ENCODE results near the gene IL15RA.
"Not testable (repeated sequence)": the region's sequence is repeated elsewhere in the genome, so short reads cannot be mapped to it uniquely, and the experiment has no call there.

Gene IL15RA

GRCh38 chr10:6006546-6006945 is 29.2 kb upstream of the IL15RA start:
- no peak for DNase-seq (ENCODE audit: low read depth in 2 of 3, low spot score in 2 of 3)

GRCh38 chr10:6005856-6006395 is 28.6 kb upstream of the IL15RA start:
- no peak for DNase-seq (ENCODE audit: low read depth in 2 of 3, low spot score in 2 of 3)

GRCh38 chr10:6005161-6005804 is 27.9 kb upstream of the IL15RA start:
- not testable (repeated sequence) for DNase-seq (ENCODE audit: low read depth in 2 of 3, low spot score in 2 of 3)

DNA sequence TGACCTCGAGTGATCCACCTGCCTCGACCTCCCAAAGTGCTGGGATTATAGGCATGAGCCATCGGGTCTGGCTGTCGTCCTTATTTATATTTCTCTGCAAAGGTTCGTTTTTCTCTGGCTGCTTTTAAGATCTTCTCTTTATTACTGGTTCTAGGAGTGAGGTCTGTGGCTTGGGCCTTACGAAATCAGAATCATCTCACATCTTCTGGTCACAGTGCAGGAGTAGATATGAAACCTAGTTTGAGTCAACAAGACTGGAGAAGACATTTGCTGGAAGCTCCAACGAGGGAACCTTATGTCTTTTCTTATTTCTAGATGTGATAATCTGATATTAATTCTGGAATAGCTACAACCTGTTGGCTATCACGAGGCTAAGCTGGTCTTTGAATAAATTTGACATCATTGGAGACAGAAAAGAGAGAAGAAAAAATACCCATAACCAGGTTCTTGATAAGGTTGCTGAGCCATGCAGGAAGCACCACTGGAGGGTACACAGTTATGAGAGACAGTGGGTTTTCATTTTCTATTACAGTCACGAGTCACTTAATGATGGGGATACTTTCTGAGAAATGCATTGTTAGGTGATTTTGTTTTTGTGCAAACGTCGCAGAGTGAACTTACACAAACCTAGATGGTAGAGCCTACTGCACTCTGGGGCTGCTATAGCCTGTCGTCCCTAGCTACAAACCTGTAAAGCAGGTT is 25.6 kb upstream of the IL15RA start:
- no peak for DNase-seq (ENCODE audit: low read depth in 2 of 3, low spot score in 2 of 3)

GRCh38 chr10:5999440-6000165 is 22.3 kb upstream of the IL15RA start:
- no peak for DNase-seq (ENCODE audit: low read depth in 2 of 3, low spot score in 2 of 3)

- no peak for DNase-seq (ENCODE audit: low read depth in 2 of 3, low spot score in 2 of 3)
Observed at GRCh38 chr10:5996696-5997095, 19.4 kb upstream of the IL15RA start.

DNA sequence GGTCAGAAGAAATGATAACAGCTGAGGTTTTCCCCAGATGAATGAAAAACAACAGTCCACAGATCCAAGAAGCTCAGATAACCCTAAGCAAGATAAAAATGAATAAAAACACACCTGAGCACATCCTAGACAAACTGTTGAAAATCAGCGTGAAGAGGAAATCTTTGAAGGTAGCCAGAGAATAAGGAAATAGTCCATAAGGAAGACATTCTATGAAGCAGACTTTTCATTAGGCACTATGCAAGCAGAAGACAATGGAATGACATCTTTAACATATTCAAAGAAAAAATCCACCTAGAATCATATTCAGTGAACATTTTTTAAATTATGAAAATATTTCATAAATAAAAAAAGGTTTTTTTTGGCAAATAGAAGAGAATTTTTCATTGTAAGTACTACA is 15.1 kb upstream of the IL15RA start:
- DNase-seq (ENCODE audit: low read depth in 2 of 3, low spot score in 2 of 3): no peak

DNA sequence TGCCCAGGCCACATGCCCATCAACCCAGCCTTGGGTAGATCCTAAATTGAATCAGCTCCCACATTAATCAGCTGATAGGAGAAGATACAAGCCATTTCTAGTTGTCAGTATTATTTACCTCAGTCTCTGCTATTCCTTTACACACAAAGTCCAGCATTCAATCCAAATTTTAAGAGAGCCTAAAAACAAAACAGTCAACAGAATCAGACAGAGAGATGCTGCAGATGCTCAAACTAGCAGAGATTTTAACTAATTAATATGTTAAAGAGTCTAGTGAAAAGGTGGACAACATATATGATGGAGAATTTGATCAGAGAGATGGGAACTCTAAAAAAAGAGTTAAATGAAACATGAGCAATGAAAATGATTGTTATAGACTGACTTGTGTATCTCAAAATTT is 14.4 kb upstream of the IL15RA start:
- no peak for DNase-seq (ENCODE audit: low read depth in 2 of 3, low spot score in 2 of 3)

GRCh38 chr10:5989756-5990155 is 12.4 kb upstream of the IL15RA start:
- no peak for DNase-seq (ENCODE audit: low read depth in 2 of 3, low spot score in 2 of 3)

DNA sequence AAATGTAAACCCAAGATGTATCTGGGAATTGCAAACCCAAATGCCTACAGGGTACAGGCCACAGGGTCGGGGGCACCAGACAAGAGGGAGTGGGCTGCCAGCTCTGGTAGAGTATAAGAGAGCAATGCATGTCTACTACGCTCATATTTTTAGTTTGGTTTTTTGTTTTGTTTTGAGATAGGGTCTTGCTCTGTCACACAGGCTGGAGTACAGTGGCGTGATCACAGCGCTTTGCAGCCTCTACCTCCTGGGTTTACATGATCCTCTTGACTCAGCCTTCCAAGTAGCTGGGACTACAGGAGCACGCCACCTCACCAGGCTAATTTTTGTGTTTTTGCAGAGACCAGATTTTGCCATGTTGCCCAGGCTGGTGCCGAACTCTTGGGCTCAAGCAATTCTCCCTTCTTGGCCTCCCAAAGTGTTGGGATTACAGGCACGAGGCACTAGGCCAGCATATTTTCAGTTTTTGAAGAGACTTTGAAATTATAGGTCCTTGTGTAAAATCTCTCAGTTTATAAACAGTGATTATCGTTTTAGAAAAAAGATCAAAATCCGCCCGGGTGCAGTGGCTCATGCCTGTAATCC is 11.1 kb upstream of the IL15RA start:
- DNase-seq (ENCODE audit: low read depth in 2 of 3, low spot score in 2 of 3): no peak

DNA sequence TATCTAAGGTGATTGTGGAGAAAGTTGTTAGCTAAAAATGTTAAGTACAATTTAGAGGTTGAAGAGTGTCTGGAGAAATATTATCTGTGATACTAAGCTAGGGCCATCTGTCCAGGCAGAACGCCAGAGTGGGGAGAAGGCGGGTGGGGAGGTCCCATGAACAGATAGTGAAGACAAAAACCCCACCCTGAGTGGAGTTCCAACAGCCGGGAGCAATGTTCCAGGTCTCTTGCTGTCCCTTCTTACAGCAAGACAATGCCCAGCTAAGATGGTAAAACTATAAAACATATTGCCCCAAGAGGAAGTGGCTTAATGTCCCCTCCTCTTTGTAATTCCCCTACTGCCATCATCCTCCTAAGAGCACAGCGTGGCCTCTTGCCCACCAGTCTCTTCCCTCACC is 10.4 kb upstream of the IL15RA start:
- DNase-seq (ENCODE audit: low read depth in 2 of 3, low spot score in 2 of 3): no peak

DNA sequence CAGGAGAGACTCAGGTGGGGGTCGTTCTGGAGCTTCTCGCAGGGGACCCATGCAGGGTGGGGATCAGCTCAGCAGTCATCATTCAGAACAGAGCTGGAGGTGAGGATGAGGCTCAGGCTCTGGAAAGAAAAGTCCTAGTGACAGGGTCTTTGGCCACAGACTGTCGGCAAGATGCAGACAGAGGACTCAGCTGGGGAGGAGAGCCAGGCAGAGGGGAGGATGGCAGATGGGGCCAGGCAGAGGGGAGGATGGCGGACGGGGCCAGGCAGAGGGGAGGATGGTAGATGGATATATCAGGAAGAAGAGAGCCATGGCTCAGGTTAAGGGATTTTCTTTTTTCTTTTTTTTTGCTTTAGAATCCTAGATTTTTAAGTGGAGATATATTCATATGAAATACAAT is 7.7 kb upstream of the IL15RA start:
- no peak for DNase-seq (ENCODE audit: low read depth in 2 of 3, low spot score in 2 of 3)

GRCh38 chr10:5983774-5984173 is 6.4 kb upstream of the IL15RA start:
- DNase-seq (ENCODE audit: low read depth in 2 of 3, low spot score in 2 of 3): no peak

DNA sequence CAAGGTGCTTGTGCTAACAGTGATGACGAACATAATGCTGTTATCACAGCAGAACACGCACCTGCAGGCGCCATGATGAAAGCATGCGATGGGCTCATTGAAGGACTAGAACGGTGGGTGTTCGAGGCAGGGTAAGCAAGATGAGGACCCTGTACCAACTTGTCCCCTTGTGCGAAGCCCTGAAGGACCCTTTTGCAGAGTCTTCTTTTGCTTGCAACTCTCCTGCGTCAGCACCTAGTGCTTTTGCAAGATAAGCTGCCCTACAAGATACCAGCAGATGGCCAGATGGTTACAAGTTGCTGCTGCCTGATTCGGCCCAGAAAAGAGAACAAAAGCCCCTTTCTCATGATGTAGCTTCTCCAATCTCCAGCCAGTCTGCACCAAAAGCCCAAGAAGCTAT is 4.2 kb upstream of the IL15RA start:
- DNase-seq (ENCODE audit: low read depth in 2 of 3, low spot score in 2 of 3): no peak

GRCh38 chr10:5978230-5978489 is 817 bp upstream of the IL15RA start:
- no peak for DNase-seq (ENCODE audit: low read depth in 2 of 3, low spot score in 2 of 3)

DNA sequence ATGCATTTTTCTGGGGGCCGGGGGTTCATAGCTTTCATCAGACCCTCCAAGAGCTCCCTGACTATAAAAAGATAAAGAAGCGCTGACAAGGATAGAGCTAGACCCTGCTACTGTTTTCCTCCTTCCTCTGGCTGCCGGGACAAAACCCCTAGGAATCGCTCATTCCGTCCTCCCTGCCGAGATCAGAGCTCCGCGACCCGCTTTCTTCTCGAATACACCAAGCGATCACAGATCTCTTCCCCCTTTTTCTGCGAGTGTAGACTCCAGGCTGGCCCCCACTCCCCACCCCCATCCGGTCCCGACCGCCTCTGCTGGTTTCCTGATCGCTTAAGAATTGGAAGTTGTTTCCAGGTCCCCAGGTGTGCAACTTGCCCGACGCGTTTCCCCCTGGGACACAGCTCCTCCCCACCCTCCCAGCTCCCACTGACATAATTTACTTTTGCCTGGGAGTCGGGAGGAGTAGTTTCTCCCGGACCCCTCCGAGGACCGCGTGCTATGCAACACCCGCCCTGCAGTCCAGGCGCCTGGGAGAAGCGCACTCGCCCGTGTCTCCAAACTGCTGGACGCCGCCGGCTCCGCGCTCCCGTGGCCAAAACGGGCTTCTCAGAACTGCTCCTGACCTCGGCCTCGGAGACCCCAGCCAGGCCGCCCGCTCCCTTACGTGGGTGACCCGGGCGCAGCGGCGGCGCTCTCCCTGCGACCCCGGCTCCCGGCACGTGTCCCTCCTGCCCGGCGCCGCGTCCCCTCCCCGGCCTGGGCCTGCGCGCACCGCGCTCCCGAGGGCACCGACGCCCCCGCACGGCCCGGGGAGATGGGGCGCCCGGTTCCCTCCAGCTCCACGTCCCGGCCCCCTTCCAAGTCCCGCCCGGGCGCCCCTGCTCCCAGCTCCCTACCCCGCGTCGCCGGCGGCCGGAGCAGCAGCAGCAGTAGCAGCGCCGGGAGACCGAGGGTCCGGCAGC is 552 bp downstream of the IL15RA start:
- peak in 2 of 3 experiments; percentile 23 to 49 for DNase-seq (ENCODE audit: low read depth in 2 of 3, low spot score in 2 of 3)

GRCh38 chr10:5975641-5976473 is 1.5 kb downstream of the IL15RA start:
- DNase-seq (ENCODE audit: low read depth in 2 of 3, low spot score in 2 of 3): peak; percentile 15 to 59 (median 34)

- no peak for DNase-seq (ENCODE audit: low read depth in 2 of 3, low spot score in 2 of 3)
Observed at GRCh38 chr10:5973069-5973468, 4.3 kb downstream of the IL15RA start.

DNA sequence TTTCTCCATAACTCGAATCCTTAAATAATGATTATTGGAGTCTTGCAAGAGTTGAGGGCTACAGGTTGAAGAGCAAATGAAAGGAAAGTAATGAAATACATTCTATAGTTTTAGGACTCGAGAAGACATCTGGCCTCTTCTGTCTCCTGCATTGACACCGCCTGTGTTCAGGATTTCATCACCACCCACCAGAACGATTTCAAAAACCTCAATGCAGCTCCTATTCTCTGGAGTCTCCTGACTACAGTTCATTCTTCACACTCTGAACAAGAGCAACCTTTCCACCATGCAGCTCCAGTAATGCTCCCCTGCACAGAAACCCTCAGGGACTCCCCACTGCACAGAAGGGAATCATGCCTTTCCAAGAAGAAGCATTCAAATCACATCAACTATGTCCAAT is 5.5 kb downstream of the IL15RA start:
- no peak for DNase-seq (ENCODE audit: low read depth in 2 of 3, low spot score in 2 of 3)

- peak in 1 of 3 experiments; percentile 17 for DNase-seq (ENCODE audit: low read depth in 2 of 3, low spot score in 2 of 3)
Observed at GRCh38 chr10:5971315-5971832, 6.0 kb downstream of the IL15RA start.

Measured in activated CD8-positive, alpha-beta memory T cell treated with anti-CD3 and anti-CD28 coated beads for 48 hours (primary cell).